GM12892 (cell line): Measurements from ENCODE around the gene ACRBP.

ENCODE experiments used
- DNase-seq: peaks from one replicate; pipeline ENCODE4 v3.0.0; 2011; ENCODE audit not compliant: insufficient read length
- FAIRE-seq: peaks from 2 replicates; lab custom pipeline; 2011; peaks lifted over from hg19 to GRCh38; lab: Jason Lieb, UNC
- POLR2A ChIP-seq: IDR thresholded peaks from 2 replicates; pipeline ENCODE4 v1.6.1; 2011; ENCODE audit warnings: low read depth, low read length, control low read depth
- POLR2AphosphoS5 ChIP-seq: IDR thresholded peaks from 2 replicates; pipeline ENCODE4 v1.6.1; 2011; ENCODE audit warnings: low read depth, low read length, control low read depth
- TAF1 ChIP-seq: IDR thresholded peaks from 2 replicates; pipeline ENCODE4 v1.6.1; 2011; ENCODE audit warnings: low read depth, mild to moderate bottlenecking, control low read depth, low read length, borderline replicate concordance

The ACRBP gene

DNA sequence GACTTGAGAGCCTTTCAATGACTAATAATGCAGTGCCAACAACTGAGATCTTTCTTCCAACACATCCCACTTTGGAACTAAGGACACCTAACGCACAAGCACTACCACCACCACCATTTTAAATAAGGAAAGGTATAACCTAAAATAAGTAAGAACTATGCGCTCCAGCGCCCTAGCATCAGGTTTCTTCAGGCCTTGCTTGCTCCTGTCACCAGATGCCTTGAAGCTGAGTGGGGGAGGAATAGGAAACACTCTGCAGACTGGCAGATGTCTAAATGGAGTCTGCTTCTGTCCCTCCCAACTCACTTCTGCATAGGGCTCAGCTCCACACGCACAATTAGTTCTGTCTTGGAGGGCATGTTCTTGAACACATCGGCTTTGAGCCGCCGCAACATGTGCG, 55.1 kb downstream of the ACRBP start:
- DNase-seq (no peak), FAIRE-seq (no peak)
- TF ChIP-seq TAF1 = no peak
- TF ChIP-seq POLR2AphosphoS5 = no peak
- no peak for TF ChIP-seq POLR2A
